Right lung (tissue), 5 donors: ENCODE results near the gene MMP25. TPM values are rescaled to one million over a fixed set of nuclear protein-coding genes. Genes with fewer than 3 reads are reported as not detected.
"Not testable (repeated sequence)": the region's sequence is repeated elsewhere in the genome, so short reads cannot be mapped to it uniquely, and the experiment has no call there.

Source experiments
- DNase-seq, 2 donors: peaks; one replicate each; pipeline ENCODE4 v3.0.0-alpha.2; 2013
- polyA plus RNA-seq, 5 donors: library from polyadenylated mRNA; unstranded; fragments of 120-200 nt; gene quantifications; one replicate each; pipeline versions ENCODE4 v1.2.1 to v1.2.3, GENCODE V29; 2013; ENCODE audit warnings: inconsistent platforms in 1 of 5, low replicate concordance in 1 of 5; ENCODE audit not compliant: insufficient read length in 5 of 5, insufficient read depth in 1 of 5

MMP25 gene
- polyA plus RNA-seq, 5 donors = 1.4 to 3.4 (median 2.1) TPM

DNA sequence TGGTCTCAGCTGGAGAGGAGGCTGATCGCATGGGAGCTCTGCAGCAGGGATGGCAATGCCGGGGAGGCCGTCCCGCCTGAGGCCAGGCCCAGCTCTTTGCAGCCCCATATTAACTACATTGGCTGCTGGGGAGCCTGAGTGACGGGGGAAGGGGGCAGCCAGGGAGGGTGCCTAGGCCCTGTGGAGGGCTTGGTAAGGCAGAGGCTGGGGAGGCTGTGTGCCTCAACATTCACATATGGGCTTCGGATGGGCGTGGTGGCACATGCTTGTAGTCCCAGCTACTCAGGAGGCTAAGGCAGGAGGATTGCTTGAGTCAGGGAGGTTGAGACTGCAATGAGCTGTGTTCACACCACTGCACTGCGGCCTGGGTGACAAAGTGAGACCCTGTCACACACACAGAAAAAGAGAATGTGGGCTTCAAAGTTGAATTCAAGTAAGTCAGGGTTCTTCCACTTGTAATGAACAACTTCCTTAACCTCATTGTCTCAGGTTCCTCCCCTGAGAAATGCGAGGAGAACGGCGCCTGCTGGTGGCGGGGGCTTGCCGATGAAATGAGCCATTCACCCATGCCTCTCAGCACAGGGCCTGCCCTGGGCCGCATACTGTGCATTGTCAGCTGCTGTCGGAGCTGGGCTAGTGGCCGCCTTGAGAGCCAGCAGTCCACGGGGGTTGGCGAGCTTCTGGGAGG lies 26.4 kb downstream of the MMP25 start:
- DNase-seq = not testable (repeated sequence)

DNA sequence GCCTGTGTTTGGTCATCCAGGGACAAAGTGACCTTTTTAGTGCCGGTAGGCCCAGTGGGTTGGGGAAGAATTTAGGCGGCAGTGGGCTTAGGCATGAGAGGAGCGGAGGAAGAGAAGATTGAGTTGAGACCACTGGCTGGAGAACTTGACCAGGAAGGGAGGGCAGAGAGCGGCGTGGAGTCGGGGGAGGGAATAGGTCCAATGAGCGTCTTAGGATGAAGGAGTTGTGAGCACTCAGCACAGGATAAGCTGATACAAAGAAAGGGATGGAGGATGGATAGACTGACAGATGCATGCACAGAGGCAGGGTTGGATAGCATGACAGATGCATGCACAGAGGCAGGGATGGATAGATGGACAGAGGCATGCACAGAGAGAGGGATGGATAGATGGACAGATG lies 27.1 kb downstream of the MMP25 start:
- DNase-seq = no peak

- DNase-seq = no peak
Measured at GRCh38 chr16:3074860-3075522, 28.6 kb downstream of the MMP25 start.

DNA sequence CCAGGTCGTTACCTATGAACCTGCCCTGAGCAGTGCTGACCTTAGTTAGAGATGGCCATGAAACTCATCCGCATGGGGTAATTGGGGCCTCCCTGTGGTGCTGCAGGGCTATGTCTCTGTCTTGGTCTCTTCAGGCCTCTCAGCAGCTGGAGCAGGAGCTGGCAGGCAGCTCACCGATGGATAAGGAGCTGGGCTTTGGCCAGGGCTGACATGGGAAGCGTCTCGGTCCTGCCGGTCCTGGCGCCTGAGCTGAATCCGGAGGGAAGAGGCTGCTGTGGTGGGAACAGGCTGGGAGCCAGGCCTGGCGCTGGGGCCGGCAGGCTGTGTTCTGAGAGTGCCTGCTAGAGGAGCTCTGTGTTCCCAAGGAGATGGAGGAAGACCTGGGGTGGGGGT lies 29.2 kb downstream of the MMP25 start:
- no peak for DNase-seq

DNA sequence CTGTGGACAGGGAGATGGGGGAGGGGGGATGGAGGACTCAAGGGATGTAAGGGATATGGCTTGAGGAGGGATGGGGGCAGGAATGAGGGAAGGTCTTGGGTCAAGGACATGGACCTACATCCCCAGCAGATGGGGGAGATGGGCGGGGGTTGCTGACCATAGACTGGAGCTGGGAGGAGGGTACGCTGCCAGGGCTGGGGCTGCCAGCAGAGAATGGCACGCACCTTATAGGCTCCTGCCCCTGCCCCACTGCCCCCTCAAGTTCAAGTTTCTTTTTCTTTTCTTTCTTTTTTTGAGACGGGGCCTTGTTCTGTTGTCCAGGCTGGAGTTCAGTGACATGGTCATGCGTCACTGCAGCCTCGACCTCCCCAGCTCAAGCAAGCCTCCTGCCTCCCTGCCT lies 29.6 kb downstream of the MMP25 start:
- not testable (repeated sequence) for DNase-seq

DNA sequence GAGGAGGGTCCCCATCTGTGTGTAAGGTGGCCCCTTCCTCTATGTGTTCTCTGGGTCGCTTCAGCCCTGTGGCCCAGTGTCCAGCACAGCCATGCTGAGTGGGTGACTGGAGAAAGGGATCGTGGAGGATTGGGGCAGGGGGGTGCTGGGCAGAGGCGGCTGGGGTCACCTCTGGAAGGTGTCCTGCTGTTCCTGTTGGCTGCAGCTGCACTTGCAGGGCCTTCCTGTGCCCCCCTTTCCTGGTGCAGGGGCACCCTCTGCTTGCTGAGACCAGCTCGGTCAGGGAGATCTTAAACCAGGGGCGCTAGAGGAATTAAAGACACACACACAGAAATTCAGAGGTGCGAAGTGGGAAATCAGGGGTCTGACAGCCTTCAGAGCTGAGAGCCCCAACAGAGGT lies 30.2 kb downstream of the MMP25 start:
- DNase-seq = no peak

DNA sequence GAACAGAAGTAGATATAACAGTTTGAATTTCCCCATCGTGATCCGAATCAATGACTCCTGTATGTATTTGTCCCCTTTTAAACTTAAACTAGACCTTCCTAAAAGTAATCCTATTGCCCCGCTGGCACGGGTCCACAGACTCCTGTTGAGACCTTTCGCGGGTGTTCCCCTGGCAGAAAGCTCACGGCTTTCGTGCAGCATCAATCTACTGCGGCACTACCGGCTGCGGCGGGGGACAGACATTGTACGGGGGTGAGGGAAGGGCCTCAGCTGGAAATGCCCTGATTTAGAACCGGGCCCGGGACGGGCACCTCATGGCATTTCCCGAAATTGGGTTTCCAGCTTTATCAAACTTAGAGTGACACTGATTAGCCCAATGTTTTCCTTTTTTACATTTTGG lies 33.7 kb downstream of the MMP25 start:
- no peak for DNase-seq

DNA sequence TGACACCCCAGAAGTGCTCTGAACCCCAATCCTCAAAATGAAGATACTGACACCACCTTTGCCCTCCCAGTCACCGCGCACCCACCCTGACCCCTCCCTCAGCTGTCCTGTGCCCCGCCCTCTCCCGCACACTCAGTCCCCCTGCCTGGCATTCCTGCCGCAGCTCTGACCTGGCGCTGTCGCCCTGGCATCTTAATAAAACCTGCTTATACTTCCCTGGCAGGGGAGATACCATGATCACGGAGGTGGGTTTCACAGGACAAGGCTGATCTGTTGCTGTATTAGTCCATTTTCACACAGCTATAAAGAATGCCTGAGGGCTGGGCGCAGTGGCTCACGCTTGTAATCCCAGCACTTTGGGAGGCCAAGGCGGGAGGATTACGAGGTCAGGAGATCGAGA lies 35.6 kb downstream of the MMP25 start:
- DNase-seq = not testable (repeated sequence)

GRCh38 chr16:3083408-3083807 lies 37.0 kb downstream of the MMP25 start:
- not testable (repeated sequence) for DNase-seq

DNA sequence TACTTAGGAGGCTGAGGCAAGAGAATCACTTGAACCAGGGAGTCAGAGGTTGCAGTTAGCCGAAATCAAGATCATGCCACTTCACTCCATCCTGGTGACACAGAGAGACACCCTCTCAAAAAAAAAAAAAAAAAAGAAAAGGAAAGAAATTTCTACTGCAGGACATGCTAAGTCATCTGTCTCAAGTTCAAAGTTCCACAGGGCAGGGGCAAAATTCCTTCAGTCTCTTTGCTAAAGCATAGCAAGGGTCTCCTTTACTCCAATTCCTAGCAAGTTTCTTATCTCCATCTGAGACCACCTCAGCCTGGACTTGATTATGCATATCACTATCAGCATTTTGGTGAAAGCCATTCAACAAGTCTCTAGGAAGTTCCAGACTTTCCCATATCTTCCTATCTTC lies 38.1 kb downstream of the MMP25 start:
- no peak for DNase-seq

DNA sequence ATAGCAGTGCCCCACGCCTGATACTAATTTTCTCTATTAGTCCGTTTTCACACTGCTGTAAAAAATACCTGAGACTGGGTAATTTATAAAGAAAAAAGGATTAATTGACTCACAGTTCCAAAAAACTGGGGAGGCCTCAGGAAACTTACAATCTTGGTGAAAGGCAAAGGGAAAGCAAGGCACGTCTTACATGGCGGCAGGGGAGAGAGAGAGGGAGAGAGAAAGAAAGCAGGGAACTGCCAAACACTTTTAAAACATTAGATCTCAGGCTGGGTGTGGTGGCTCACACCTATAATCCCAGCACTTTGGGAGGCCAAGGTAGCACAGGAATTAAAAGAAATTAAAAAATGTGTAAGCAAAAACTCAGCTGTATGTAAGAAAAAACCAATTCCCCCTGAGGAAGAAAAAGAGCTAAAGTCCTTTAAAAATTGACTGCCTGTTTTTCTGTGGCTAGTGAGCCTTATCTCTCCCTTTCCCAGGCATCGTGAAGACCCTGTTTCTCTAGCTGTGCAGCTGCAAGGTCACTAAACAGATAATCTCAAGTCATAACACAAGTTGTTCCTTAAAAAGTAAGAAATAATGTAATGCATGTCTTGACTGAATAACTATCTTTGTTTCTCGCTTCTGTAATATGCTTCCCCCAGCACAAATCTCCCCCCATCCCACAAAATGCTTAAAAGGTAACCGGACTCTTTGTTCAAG lies 38.8 kb downstream of the MMP25 start:
- no peak for DNase-seq

DNA sequence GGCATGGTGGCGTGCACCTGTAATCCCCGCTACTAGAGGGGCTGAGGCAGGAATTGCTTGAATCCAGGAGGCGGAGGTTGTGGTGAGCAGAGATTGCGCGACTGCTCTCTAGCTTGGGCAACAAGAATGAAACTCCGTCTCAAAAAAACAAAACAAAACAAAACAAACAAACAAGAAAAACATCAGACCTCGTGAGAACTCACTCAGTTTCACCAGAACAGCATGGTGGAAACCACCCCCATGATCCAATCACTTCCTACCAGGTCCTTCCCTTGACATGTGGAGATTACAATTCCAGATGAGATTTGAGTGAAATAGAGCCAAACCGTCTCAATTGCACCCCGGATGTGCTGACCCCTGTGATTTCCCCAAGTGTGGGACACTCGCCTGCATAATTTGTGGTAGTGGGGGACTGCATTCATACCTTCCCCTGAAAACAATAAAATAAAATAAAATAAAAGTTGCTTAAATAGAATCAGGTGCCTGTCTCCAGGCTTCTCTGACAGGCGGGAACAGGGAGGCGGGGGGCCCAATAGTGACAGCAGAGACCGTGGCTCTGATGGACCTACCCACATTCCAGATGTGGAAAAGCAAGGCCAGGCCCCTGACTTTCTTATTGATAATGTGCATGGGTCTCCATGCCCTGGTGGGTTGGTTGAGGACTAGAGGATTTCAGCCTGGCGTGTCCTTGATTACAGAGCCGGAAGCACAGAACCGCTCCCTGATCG lies 39.7 kb downstream of the MMP25 start:
- no peak for DNase-seq

DNA sequence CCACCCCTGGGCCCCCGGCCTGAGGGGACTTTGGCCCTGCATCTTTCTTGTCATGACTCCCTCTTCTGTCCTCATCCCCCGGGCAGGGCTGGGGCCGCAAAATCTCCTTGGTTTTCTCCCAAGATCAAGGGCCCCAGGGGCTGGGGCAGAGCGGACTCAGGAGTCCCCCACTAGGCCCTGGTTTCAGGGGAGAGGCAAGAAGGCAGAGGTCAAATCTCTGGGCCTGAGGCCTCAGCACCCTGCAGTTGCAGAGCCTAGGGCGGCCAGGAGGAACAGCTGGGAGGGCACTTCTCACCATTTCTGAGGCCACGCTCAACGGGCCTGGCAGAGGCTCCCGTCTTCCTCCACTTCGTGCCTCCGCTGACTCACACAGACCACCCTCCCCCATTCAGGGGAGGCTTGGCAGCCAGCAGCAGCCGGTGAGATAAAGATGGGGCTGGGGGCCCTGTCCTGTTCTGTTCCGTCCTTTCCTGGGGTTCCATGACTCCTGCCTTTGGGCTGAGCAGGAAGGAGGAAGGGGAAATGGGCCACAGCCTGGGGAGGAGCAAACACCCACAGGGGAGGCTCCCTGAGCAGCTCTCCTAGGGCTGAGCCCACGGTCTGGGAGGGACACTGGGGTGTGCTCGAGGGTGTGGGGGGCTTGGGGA lies 40.4 kb downstream of the MMP25 start:
- DNase-seq = no peak

GRCh38 chr16:3087243-3088235 lies 41.2 kb downstream of the MMP25 start:
- DNase-seq = no peak

DNA sequence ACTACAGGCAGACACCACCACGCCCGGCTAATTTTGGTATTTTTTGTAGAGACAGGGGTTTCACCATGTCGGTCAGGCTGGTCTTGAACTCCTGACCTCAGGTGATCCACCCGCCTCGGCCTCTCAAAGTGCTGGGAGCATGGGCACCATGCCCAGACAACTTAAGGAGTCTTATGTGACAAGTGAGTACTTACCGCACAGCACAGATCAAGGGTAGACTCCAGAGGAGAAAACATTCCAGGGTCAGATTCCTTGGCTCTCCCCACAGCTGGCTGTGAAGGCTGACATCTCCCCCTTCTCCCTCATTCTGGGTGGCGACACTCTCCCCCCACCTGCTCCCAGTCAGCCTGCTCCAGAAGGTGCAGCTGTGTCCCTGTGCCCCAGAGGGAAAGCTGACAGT lies 42.1 kb downstream of the MMP25 start:
- DNase-seq = no peak

DNA sequence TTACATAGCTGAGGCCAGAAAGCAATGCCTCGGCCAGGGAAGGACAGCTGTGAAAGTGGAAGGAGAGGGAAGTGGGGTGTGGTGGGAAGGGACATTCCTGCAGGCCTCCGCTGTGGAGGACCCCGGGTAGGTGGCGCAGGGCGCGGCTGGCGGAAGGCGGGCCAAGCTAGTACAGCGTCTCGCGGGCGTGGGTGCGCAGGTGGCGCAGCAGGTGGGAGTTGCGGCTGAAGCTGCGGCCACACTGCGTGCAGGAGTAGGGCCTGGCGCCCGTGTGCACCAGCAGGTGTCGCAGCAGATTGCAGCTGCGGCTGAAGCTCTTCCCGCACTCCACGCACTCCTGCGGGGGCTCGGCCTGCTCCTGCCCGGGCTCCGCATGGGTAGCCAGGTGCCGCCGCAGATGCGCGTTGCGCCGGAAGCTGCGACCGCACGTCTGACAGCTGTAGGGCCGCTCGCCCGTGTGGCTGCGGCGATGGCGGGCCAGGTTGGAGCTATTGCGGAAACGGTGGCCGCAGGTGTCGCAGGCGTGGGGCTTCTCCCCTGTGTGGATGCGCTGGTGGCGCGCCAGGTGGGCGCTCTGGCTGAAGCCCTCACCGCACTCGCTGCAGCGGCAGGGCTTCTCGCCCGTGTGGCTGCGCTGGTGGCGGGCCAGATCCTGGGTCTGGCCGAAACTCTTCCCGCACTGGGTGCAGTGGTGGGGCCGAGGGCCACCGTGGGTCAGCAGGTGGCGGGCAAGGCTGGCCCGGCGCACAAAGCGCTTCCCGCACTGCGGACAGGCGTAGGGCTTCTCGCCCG lies 42.8 kb downstream of the MMP25 start:
- no peak for DNase-seq

DNA sequence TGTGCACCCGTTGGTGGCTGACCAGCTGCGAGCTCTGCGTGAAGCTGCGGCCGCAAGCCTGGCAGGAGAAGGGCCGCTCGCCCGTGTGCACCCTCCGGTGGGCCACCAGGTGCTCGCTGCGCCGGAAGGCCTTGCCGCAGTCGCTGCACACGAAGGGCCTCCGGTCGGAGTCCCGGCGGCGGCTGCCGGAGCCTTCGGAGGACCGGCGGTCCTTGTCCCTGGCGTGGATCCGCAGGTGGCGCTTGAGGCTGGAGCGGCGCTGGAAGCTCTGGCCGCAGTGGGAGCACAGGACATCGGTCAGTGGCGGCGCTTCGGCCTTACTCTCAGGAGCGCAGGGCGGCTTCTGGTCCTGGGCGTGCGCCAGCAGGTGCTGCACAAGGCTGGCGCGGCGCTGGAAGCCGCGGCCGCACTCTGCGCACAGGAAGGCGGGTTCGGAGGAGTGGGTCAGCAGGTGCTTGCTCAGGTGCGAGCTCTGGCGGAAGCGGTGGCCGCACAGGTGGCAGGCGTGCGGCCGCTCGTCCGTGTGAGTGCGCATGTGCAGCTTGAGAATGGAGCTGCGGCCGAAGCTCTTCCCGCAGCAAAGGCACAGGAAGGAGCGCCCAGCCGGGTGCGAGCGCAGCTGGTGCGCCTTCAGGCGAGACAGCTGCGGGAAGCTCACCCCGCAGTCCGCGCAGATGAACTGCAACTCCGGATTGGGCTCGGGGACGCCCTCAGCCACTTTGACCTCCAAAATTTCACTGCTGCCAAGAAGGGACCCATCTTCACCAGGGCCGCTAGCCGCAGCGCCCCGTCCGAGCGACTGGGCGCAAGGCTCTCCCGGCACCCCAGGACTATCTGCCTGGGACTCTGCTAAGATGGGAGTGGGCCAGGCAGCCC lies 43.6 kb downstream of the MMP25 start:
- DNase-seq = no peak

DNA sequence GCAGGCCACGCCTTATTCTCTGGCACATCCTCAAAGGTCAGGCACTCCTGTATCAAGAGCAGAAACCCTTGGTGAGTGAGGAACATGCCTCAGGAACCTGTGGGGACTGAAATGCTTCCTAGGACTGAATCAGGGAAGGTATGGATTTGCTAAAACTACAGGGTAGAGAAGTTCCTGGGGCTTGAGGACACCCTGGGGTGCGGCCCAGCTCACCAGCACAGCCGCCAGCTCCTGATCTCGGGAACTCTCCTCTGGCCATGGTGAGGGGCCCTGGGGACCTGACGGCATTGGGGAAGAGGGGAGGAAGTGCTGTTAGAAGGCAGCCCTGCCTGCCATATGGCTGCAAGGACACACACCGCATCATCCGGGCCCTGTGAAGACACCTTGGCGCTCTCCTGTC lies 45.2 kb downstream of the MMP25 start:
- no peak for DNase-seq

DNA sequence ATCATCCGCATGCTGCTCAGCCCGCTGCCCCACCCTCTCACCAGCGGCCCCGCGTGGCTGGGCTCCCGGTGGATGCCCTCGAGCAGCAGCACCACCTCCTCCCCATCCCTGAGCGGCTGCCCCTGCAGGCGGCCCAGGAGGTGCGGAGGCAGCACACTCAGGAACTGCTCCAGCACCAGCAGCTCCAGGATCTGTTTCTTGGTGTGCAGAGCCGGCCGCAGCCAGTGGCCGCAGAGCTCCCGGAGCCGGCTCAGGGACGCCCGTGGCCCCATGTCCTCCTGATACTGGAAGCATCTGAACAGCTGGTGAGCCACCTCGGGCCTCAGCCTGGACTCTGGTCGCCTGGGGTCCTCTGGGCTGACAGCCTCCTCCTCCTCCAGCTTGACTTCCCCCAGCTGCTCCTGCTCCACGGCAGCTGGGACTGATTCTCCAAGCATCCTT lies 46.2 kb downstream of the MMP25 start:
- no peak for DNase-seq
